PC-9 (cell line): ENCODE measurements around the gene TTLL8. TPM values are rescaled to one million over a fixed set of nuclear protein-coding genes. Genes with fewer than 3 reads are reported as not detected.

ENCODE experiments used
- BruUV-seq: library from RNA; stranded (reverse); fragments of 400-500 nt; replicated peaks from 2 replicates; lab custom pipeline; 2021; lab: Mats Ljungman, UMichigan
- CTCF ChIA-PET: fragments of 300-600 bp; sonication (Branson Sonifier 250); formaldehyde crosslinking; loops from one replicate; lab custom pipeline; 2022; ENCODE audit warnings: antibody characterized with exemption; lab: Charles Lee
- POLR2A ChIA-PET: fragments of 300-600 bp; sonication (Branson Sonifier 250); formaldehyde crosslinking; loops from one replicate; lab custom pipeline; 2022; ENCODE audit warnings: antibody characterized with exemption; ENCODE audit not compliant: unreplicated experiment; lab: Charles Lee
- DNase-seq, 2 experiments: peaks; one replicate each; pipeline versions ENCODE4 v3.0.0 to v3.0.0-alpha.2; 2015 to 2022; ENCODE audit warnings: mixed read lengths in 1 of 2
- H2AFZ ChIP-seq: fragments of 200-600 bp; sonication (generic); 2 replicates; pipeline ENCODE4 v1.8.1; 2017; ENCODE audit warnings: antibody characterized with exemption
- H3F3A ChIP-seq: fragments of 200-600 bp; sonication (generic); 2 replicates; pipeline ENCODE4 v1.8.1; 2017; ENCODE audit warnings: antibody characterized with exemption, mild to moderate bottlenecking, low read depth; ENCODE audit not compliant: insufficient read depth
- H3K27ac ChIP-seq: fragments of 200-600 bp; sonication (generic); 2 replicates; pipeline ENCODE4 v1.6.1; 2016; ENCODE audit warnings: mixed run types
- H3K27me3 ChIP-seq: fragments of 200-600 bp; sonication (generic); 2 replicates; pipeline ENCODE4 v1.6.1; 2016; ENCODE audit warnings: low read depth, mixed run types; ENCODE audit not compliant: insufficient read depth
- H3K36me3 ChIP-seq: fragments of 200-600 bp; sonication (generic); 2 replicates; pipeline ENCODE4 v1.6.1; 2016; ENCODE audit warnings: low read depth, mixed run types
- H3K4me1 ChIP-seq: fragments of 200-600 bp; sonication (generic); replicated peaks from 2 replicates; pipeline ENCODE4 v1.6.1; 2016; ENCODE audit warnings: mixed run types; ENCODE audit not compliant: insufficient read depth
- H3K4me2 ChIP-seq: fragments of 200-600 bp; sonication (generic); 2 replicates; pipeline ENCODE4 v1.6.1; 2017; ENCODE audit warnings: mixed run types
- H3K4me3 ChIP-seq: fragments of 200-600 bp; sonication (generic); 2 replicates; pipeline ENCODE4 v1.6.1; 2016; ENCODE audit warnings: mixed run types
- H3K79me2 ChIP-seq: fragments of 200-600 bp; sonication (generic); 2 replicates; pipeline ENCODE4 v1.6.1; 2017; ENCODE audit warnings: low read depth, mixed run types
- H3K9me2 ChIP-seq: fragments of 200-600 bp; sonication (generic); 2 replicates; pipeline ENCODE4 v1.8.1; 2017; ENCODE audit warnings: mild to moderate bottlenecking; ENCODE audit not compliant: insufficient read depth
- H3K9me3 ChIP-seq: fragments of 200-600 bp; sonication (generic); 2 replicates; pipeline ENCODE4 v1.8.1; 2016; ENCODE audit warnings: low read depth; ENCODE audit not compliant: insufficient read depth
- H4K20me1 ChIP-seq: fragments of 200-600 bp; sonication (generic); 2 replicates; pipeline ENCODE4 v1.8.1; 2017; ENCODE audit not compliant: insufficient read depth
- EZH2 ChIP-seq: fragments of 200-600 bp; sonication (generic); IDR thresholded peaks from 2 replicates; pipeline ENCODE4 v1.8.0; 2017; ENCODE audit warnings: antibody characterized with exemption, low read depth
- intact Hi-C: fragments of 100-400 bp; cut with micrococcal nuclease; formaldehyde crosslinking; loops from one replicate; pipeline ENCODE4 v1.10.0; 2022; ENCODE audit not compliant: unreplicated experiment
- total RNA-seq: library from RNA; stranded (reverse); gene quantifications from 2 replicates; pipeline ENCODE4 v1.2.3, GENCODE V29; 2021
- TF ChIP-seq, protein P1 (sequence below): fragments of 200-600 bp; sonication (generic); conservative IDR thresholded peaks from 2 replicates; pipeline ENCODE4 v1.6.1; 2017; ENCODE audit warnings: mixed run types, antibody characterized with exemption, mild to moderate bottlenecking, moderate library complexity

TTLL8 gene
- total RNA-seq, 1 experiment from 2014 or later: not detected

- H3K27me3 ChIP-seq: no peaks in the 10 kb centered on the region
- no peak overlapping the region for H3K4me3 ChIP-seq
- no peak overlapping the region for H2AFZ ChIP-seq
- no peak for DNase-seq
- no peak for TF ChIP-seq EZH2
- TF ChIP-seq, protein P1, sequence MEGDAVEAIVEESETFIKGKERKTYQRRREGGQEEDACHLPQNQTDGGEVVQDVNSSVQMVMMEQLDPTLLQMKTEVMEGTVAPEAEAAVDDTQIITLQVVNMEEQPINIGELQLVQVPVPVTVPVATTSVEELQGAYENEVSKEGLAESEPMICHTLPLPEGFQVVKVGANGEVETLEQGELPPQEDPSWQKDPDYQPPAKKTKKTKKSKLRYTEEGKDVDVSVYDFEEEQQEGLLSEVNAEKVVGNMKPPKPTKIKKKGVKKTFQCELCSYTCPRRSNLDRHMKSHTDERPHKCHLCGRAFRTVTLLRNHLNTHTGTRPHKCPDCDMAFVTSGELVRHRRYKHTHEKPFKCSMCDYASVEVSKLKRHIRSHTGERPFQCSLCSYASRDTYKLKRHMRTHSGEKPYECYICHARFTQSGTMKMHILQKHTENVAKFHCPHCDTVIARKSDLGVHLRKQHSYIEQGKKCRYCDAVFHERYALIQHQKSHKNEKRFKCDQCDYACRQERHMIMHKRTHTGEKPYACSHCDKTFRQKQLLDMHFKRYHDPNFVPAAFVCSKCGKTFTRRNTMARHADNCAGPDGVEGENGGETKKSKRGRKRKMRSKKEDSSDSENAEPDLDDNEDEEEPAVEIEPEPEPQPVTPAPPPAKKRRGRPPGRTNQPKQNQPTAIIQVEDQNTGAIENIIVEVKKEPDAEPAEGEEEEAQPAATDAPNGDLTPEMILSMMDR: no peak
- ChIA-PET CTCF (interaction anchor here (0.6 kb wide), 1 partner anchor 267 kb away, joined by 10 read pairs; the partner anchor contains the start of gene MAPK11), POLR2A (no interaction called here)
- intact Hi-C loops: no loop called here
- H3K4me2 ChIP-seq: no peak overlapping the region
- peaks cover 5% of the 10 kb centered on the region; the same call in 1 of the 2 replicates for H3K4me1 ChIP-seq
- no peaks in the 10 kb centered on the region; the same call in 1 of the 2 replicates for H4K20me1 ChIP-seq
- H3K27ac ChIP-seq: no peak overlapping the region
- H3F3A ChIP-seq: peaks cover 9% of the 10 kb centered on the region
- H3K79me2 ChIP-seq: no peaks in the 10 kb centered on the region
- no TSS peak for BruUV-seq
- no peaks in the 10 kb centered on the region for H3K36me3 ChIP-seq
- H3K9me3 ChIP-seq: no peaks in the 10 kb centered on the region
- H3K9me2 ChIP-seq: no peaks in the 10 kb centered on the region
Measured at GRCh38 chr22:50002791-50003190, 55.3 kb downstream of the TTLL8 start.

DNA sequence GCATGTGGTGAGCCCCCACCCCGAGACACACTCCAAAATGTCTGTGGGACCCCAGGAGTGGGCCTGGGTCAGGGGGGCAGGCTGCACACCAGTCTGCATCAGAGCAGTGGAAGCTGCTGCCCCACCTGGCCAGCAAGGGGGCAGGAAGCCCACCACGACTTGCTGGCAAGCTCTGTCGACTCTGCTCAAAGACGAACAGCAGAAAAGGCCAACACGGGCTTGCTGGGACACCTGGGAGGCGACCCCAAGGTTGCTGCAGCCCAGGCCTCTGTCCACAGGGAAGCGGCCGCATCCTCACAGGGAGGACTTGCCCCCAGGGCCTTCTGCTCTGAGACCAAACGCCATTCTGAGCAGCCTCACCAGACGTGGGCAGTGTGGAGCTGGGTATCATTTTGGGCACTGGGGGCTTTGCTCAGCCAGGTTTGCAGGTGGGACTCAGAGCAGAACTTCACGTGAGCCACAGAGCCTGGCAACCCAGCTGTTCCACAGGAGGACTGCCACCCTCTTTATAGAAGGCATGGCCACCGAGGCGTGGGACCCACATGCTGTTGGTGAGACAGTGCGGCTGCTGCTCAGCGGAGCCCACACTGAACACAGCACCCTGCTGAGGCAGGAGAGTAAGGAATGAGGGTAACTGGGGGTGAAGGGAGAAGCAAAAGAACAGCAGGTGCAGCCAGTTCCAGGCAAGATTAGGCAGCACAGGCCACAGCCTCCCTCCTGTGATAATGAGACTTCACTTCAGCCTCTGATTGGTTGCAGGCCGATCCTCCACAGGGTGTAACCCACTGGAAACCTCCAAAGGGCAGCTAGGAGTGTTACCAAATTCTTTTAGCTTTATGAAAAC is 56.5 kb downstream of the TTLL8 start:
- Histone ChIP-seq H3K27ac (no peak overlapping the region), H4K20me1 (no peaks in the 10 kb centered on the region; the same call in 1 of the 2 replicates), H3K9me2 (no peaks in the 10 kb centered on the region), H2AFZ (no peak overlapping the region), H3K4me2 (no peak overlapping the region), H3F3A (peaks cover 10% of the 10 kb centered on the region; the same call in 1 of the 2 replicates), H3K36me3 (no peaks in the 10 kb centered on the region), H3K9me3 (no peaks in the 10 kb centered on the region), H3K27me3 (no peaks in the 10 kb centered on the region), H3K4me3 (no peak overlapping the region), H3K4me1 (peaks cover 4% of the 10 kb centered on the region; the same call in 1 of the 2 replicates), H3K79me2 (no peaks in the 10 kb centered on the region)
- CTCF ChIA-PET: no interaction called here
- no peak for TF ChIP-seq EZH2
- TF ChIP-seq, protein P1: no peak
- POLR2A ChIA-PET: no interaction called here
- intact Hi-C loops: no loop called here
- DNase-seq: no peak
- BruUV-seq: no TSS peak

- TF ChIP-seq, protein P1: no peak
- no peak for TF ChIP-seq EZH2
- ChIA-PET CTCF (no interaction called here), POLR2A (no interaction called here)
- H3K36me3 ChIP-seq: no peaks in the 10 kb centered on the region
- no peaks in the 10 kb centered on the region; the same call in none of the 2 replicates for H3K4me1 ChIP-seq
- H3K27ac ChIP-seq: no peak overlapping the region
- intact Hi-C loops: no loop called here
- H3K4me3 ChIP-seq: no peak overlapping the region
- DNase-seq: no peak
- no peaks in the 10 kb centered on the region for H3K27me3 ChIP-seq
- no peak overlapping the region for H2AFZ ChIP-seq
- H3K4me2 ChIP-seq: no peak overlapping the region
- H3K9me3 ChIP-seq: no peaks in the 10 kb centered on the region
- no TSS peak for BruUV-seq
- H3K79me2 ChIP-seq: no peaks in the 10 kb centered on the region
- no peaks in the 10 kb centered on the region for H3K9me2 ChIP-seq
- H4K20me1 ChIP-seq: no peaks in the 10 kb centered on the region; the same call in 1 of the 2 replicates
- peaks cover 10% of the 10 kb centered on the region; the same call in 1 of the 2 replicates for H3F3A ChIP-seq
Measured at GRCh38 chr22:50000587-50001387, 57.3 kb downstream of the TTLL8 start.
